Gastrocnemius medialis (tissue), 4 donors: ENCODE measurements around the gene CTNNBL1. TPM values are rescaled to one million over a fixed set of nuclear protein-coding genes. Genes with fewer than 3 reads are reported as not detected.

Experiments
- ATAC-seq, 2 donors: fragments of 150-250 bp; one replicate each; pipeline ENCODE4 v1.9.1; 2016
- DNase-seq, 2 donors: peaks; one replicate each; pipeline ENCODE4 v3.0.0-alpha.2; 2019
- H3K27ac ChIP-seq, 4 donors: fragments of 200-600 bp; sonication (generic); 1 replicate in 1 of 4; 2 replicates in 3 of 4; pipeline ENCODE4 v1.5.1; 2016 to 2018; ENCODE audit warnings: mild to moderate bottlenecking in 2 of 4, moderate library complexity in 1 of 4
- H3K27me3 ChIP-seq, 3 donors: fragments of 200-600 bp; sonication (generic) in 2 of 3; 1 replicate in 1 of 3; 2 replicates in 2 of 3; pipeline versions ENCODE4 v1.5.1 to v1.6.0; 2016 to 2019; ENCODE audit warnings: mild to moderate bottlenecking in 1 of 3, moderate library complexity in 1 of 3
- H3K36me3 ChIP-seq, 2 donors: fragments of 200-600 bp; sonication (generic) in 1 of 2; one replicate each; pipeline ENCODE4 v1.5.1; 2017 to 2018
- H3K4me1 ChIP-seq, 2 donors: fragments of 200-600 bp; sonication (generic) in 1 of 2; one replicate each; pipeline ENCODE4 v1.5.1; 2016 to 2017; ENCODE audit warnings: mild to moderate bottlenecking in 2 of 2
- H3K4me3 ChIP-seq, 4 donors: fragments of 200-600 bp; sonication (generic) in 3 of 4; 1 replicate in 1 of 4; 2 replicates in 3 of 4; pipeline ENCODE4 v1.5.1; 2016 to 2019; ENCODE audit warnings: mild to moderate bottlenecking in 2 of 4
- H3K9me3 ChIP-seq, 3 donors: fragments of 200-600 bp; sonication (generic) in 2 of 3; 1 replicate in 1 of 3; 2 replicates in 2 of 3; pipeline ENCODE4 v1.5.1; 2016 to 2019
- POLR2A ChIP-seq, 2 donors: fragments of 450-650 bp; IDR thresholded peaks; one replicate each; pipeline ENCODE4 v1.6.1; 2017; ENCODE audit warnings: antibody characterized with exemption in 2 of 2, mild to moderate bottlenecking in 2 of 2, moderate library complexity in 2 of 2
- in situ Hi-C, 4 donors: fragments of 200-750 bp; cut with MboI; loops; one replicate each; pipeline versions ENCODE4 v1.15.0 to v1.8.0; 2017; ENCODE audit warnings: low sequenced_read_pairs in 4 of 4
- intact Hi-C: fragments of 100-400 bp; cut with DNase I; formaldehyde crosslinking; loops from one replicate; pipeline ENCODE4 v1.15.1; 2023; ENCODE audit warnings: low total_unique reads
- total RNA-seq, 4 donors: library from RNA; depleted of rRNA; stranded (reverse); fragments of >200 nt; gene quantifications; one replicate each; pipeline versions ENCODE4 v1.1.0 to v1.2.3, GENCODE V29; 2016
- TF ChIP-seq, protein P1 (sequence below), 5 experiments: fragments of 450-650 bp in 3 of 5; fragments of 200-600 bp in 2 of 5; sonication (generic) in 2 of 5; IDR thresholded peaks in 4 of 5; conservative IDR thresholded peaks in 1 of 5; 1 replicate in 4 of 5; 2 replicates in 1 of 5; pipeline ENCODE4 v1.5.1; 2016 to 2019; ENCODE audit warnings: antibody characterized with exemption in 5 of 5, mild to moderate bottlenecking in 3 of 5, moderate library complexity in 3 of 5

CTNNBL1 gene
- total RNA-seq, 4 donors from 2014 or later: 23.1 to 35.4 (median 30.3) TPM

DNA sequence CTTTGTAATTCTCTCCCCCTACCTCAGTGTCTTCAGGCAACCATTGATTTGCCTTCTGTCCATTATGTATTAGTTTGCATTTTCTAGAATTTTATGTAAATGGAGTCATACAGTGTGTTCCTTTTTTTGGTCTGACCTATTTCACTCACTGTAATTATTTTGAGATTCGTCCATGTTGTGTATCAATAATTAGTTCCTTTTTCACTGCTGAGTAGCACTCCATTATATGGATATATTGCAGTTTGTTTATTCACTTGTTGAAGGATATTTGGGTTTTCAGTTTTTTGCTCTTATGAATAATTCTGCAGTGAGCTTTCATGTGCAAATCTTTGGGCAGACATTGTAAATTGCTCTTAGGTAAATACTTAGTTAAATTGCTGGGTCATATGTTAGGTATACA lies 97.1 kb downstream of the CTNNBL1 start:
- TF ChIP-seq POLR2A (IDR thresholded peaks at IDR 0.05): no peak
- TF ChIP-seq, protein P1, sequence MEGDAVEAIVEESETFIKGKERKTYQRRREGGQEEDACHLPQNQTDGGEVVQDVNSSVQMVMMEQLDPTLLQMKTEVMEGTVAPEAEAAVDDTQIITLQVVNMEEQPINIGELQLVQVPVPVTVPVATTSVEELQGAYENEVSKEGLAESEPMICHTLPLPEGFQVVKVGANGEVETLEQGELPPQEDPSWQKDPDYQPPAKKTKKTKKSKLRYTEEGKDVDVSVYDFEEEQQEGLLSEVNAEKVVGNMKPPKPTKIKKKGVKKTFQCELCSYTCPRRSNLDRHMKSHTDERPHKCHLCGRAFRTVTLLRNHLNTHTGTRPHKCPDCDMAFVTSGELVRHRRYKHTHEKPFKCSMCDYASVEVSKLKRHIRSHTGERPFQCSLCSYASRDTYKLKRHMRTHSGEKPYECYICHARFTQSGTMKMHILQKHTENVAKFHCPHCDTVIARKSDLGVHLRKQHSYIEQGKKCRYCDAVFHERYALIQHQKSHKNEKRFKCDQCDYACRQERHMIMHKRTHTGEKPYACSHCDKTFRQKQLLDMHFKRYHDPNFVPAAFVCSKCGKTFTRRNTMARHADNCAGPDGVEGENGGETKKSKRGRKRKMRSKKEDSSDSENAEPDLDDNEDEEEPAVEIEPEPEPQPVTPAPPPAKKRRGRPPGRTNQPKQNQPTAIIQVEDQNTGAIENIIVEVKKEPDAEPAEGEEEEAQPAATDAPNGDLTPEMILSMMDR (IDR thresholded peaks at IDR 0.05 in 4 of 5, conservative IDR thresholded peaks at IDR 0.05 in 1 of 5): no peak
- Histone ChIP-seq H3K9me3 (no peaks in the 10 kb centered on the region), H3K27ac (no peak overlapping the region), H3K4me3 (no peak overlapping the region), H3K27me3 (no peaks in the 10 kb centered on the region), H3K4me1 (peaks cover 0 to 7% of the 10 kb centered on the region in 2 donors), H3K36me3 (peaks cover 0 to 10% of the 10 kb centered on the region in 2 donors)
- no peak for ATAC-seq
- DNase-seq: no peak
- in situ Hi-C loops: loop anchor here in 2 of 4 donors (25.0 kb wide), 1 partner anchor 196 kb away; no protein-coding TSS in a partner anchor
- intact Hi-C loops: no loop called here

GRCh38 chr20:37796121-37796520 lies 102.3 kb downstream of the CTNNBL1 start:
- no peak overlapping the region for H3K27ac ChIP-seq
- H3K4me1 ChIP-seq: no peaks in the 10 kb centered on the region
- DNase-seq (no peak), ATAC-seq (no peak)
- H3K27me3 ChIP-seq: no peaks in the 10 kb centered on the region
- H3K9me3 ChIP-seq: no peaks in the 10 kb centered on the region
- in situ Hi-C loops: loop anchor here in 2 of 4 donors (25.0 kb wide), 1 partner anchor 191 kb away; no protein-coding TSS in a partner anchor
- H3K36me3 ChIP-seq: no peaks in the 10 kb centered on the region
- H3K4me3 ChIP-seq: no peak overlapping the region
- intact Hi-C loops: no loop called here
- no peak for TF ChIP-seq POLR2A (IDR thresholded peaks at IDR 0.05)
- TF ChIP-seq, protein P1 (IDR thresholded peaks at IDR 0.05 in 4 of 5, conservative IDR thresholded peaks at IDR 0.05 in 1 of 5): no peak

- TF ChIP-seq, protein P1 (IDR thresholded peaks at IDR 0.05 in 4 of 5, conservative IDR thresholded peaks at IDR 0.05 in 1 of 5): no peak
- in situ Hi-C loops: loop anchor here in 2 of 4 donors (25.0 kb wide), 1 partner anchor 191 kb away; no protein-coding TSS in a partner anchor
- no peak for ATAC-seq
- DNase-seq: no peak
- no peaks in the 10 kb centered on the region for H3K27me3 ChIP-seq
- intact Hi-C loops: no loop called here
- no peak overlapping the region for H3K4me3 ChIP-seq
- no peaks in the 10 kb centered on the region for H3K4me1 ChIP-seq
- H3K9me3 ChIP-seq: no peaks in the 10 kb centered on the region
- H3K36me3 ChIP-seq: no peaks in the 10 kb centered on the region
- no peak overlapping the region for H3K27ac ChIP-seq
These were observed 102.9 kb downstream of the CTNNBL1 start for GRCh38 chr20:37796733-37797132.

- intact Hi-C loops: no loop called here
- H3K36me3 ChIP-seq: peaks cover 0 to 4% of the 10 kb centered on the region in 2 donors
These were observed 103.9 kb downstream of the CTNNBL1 start for GRCh38 chr20:37797669-37798175.

More at GRCh38 chr20:37797669-37798175, 103.9 kb downstream of the CTNNBL1 start:
- ATAC-seq (no peak), DNase-seq (no peak)
- H3K27ac ChIP-seq: no peak overlapping the region
- no peaks in the 10 kb centered on the region for H3K4me1 ChIP-seq
- no peaks in the 10 kb centered on the region for H3K9me3 ChIP-seq
- no peaks in the 10 kb centered on the region for H3K27me3 ChIP-seq
- TF ChIP-seq, protein P1 (IDR thresholded peaks at IDR 0.05 in 4 of 5, conservative IDR thresholded peaks at IDR 0.05 in 1 of 5): no peak
- TF ChIP-seq POLR2A (IDR thresholded peaks at IDR 0.05): no peak
- in situ Hi-C loops: loop anchor here in 2 of 4 donors (25.0 kb wide), 1 partner anchor 190 kb away; no protein-coding TSS in a partner anchor
- no peak overlapping the region for H3K4me3 ChIP-seq
